ENCODE data around the gene FOXO3.

Gene FOXO3

DNA sequence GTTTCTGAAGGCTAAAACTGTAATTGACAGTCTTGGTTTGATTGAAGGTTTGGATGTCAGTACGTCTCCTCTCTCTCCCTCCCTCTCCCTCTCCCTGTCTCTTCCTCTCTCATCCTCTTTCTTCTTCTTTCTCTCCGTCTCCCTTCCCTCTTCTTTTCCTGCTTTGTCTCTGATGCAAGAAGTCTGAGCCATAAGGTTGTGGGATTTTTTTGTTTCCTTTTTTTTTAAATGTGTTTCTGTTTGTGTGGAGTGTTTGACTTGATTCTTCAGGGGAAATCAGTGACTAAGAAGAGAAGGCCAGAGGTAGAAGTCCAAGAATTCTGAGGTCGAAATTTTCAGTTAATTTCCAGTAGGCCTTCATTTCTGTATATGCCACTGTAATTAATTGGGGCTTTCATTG lies 111.9 kb downstream of the FOXO3 start:
- no peak for DNase-seq (ENCODE audit: low read depth)
- TF ChIP-seq MYC (IDR thresholded peaks at IDR 0.05; ENCODE audit: low read depth, low read length), result no peak
- TF ChIP-seq, protein P1, sequence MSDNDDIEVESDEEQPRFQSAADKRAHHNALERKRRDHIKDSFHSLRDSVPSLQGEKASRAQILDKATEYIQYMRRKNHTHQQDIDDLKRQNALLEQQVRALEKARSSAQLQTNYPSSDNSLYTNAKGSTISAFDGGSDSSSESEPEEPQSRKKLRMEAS (IDR thresholded peaks at IDR 0.05; ENCODE audit: low read depth, low read length), result no peak
- TF ChIP-seq, protein P2, sequence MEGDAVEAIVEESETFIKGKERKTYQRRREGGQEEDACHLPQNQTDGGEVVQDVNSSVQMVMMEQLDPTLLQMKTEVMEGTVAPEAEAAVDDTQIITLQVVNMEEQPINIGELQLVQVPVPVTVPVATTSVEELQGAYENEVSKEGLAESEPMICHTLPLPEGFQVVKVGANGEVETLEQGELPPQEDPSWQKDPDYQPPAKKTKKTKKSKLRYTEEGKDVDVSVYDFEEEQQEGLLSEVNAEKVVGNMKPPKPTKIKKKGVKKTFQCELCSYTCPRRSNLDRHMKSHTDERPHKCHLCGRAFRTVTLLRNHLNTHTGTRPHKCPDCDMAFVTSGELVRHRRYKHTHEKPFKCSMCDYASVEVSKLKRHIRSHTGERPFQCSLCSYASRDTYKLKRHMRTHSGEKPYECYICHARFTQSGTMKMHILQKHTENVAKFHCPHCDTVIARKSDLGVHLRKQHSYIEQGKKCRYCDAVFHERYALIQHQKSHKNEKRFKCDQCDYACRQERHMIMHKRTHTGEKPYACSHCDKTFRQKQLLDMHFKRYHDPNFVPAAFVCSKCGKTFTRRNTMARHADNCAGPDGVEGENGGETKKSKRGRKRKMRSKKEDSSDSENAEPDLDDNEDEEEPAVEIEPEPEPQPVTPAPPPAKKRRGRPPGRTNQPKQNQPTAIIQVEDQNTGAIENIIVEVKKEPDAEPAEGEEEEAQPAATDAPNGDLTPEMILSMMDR (IDR thresholded peaks at IDR 0.05; ENCODE audit: low read depth, low read length), result no peak
- TF ChIP-seq POLR2A (IDR thresholded peaks at IDR 0.05; ENCODE audit: extremely low read depth, insufficient read length), result no peak
- no peak overlapping the region for H3K4me3 ChIP-seq (ENCODE audit: low read depth, low read length)

DNA sequence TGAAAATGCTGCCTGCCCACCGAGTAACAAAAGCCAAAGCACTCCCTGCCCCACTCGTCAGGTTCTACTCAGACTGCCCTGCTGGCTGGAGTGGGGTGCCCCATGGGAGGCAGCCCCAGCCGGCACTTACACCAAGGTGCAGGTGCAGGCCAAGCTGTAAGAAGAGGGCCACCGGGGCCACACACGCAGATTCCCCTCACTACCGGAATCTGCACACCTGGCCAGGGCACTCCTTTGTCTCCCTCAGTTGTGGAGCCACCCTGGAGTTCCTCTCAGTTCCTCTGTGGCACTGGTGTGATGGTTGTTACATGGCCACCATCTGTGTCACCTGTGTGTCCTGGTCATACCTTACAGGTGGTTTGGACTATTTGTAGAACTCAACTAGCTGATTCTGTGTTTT lies 112.4 kb downstream of the FOXO3 start:
- DNase-seq (ENCODE audit: low read depth), result no peak
- no peak overlapping the region for H3K4me3 ChIP-seq (ENCODE audit: low read depth, low read length)

DNA sequence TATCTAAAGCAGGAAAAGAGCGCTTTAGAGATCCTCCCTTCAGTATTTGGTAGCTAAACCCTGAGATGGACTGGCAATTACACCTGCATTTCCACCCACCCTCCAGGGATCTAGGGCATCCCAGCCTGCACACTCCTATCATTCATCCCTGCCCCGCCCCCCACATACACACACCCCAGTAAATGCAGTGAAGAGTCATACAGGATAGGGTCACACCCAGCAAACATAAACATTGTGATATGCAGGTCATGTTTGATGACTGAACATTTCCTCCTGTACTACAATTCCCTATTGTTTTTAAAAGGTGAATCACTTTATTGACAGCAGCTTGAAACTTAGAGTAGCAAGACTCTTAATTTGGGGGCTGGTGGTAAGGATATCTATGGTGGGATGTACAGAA lies 112.9 kb downstream of the FOXO3 start:
- DNase-seq (ENCODE audit: low read depth), result no peak
- no peak overlapping the region for H3K4me3 ChIP-seq (ENCODE audit: low read depth, low read length)
- TF ChIP-seq, protein P1 (IDR thresholded peaks at IDR 0.05; ENCODE audit: low read depth, low read length), result no peak
- TF ChIP-seq, protein P2 (IDR thresholded peaks at IDR 0.05; ENCODE audit: low read depth, low read length), result no peak
- TF ChIP-seq MYC (IDR thresholded peaks at IDR 0.05; ENCODE audit: low read depth, low read length), result no peak
- TF ChIP-seq POLR2A (IDR thresholded peaks at IDR 0.05; ENCODE audit: extremely low read depth, insufficient read length), result no peak

More for the DNA sequence above, 112.4 kb downstream of the FOXO3 start:
- TF ChIP-seq, protein P1 (IDR thresholded peaks at IDR 0.05; ENCODE audit: low read depth, low read length), result no peak
- TF ChIP-seq, protein P2 (IDR thresholded peaks at IDR 0.05; ENCODE audit: low read depth, low read length), result no peak
- TF ChIP-seq POLR2A (IDR thresholded peaks at IDR 0.05; ENCODE audit: extremely low read depth, insufficient read length), result no peak

DNA sequence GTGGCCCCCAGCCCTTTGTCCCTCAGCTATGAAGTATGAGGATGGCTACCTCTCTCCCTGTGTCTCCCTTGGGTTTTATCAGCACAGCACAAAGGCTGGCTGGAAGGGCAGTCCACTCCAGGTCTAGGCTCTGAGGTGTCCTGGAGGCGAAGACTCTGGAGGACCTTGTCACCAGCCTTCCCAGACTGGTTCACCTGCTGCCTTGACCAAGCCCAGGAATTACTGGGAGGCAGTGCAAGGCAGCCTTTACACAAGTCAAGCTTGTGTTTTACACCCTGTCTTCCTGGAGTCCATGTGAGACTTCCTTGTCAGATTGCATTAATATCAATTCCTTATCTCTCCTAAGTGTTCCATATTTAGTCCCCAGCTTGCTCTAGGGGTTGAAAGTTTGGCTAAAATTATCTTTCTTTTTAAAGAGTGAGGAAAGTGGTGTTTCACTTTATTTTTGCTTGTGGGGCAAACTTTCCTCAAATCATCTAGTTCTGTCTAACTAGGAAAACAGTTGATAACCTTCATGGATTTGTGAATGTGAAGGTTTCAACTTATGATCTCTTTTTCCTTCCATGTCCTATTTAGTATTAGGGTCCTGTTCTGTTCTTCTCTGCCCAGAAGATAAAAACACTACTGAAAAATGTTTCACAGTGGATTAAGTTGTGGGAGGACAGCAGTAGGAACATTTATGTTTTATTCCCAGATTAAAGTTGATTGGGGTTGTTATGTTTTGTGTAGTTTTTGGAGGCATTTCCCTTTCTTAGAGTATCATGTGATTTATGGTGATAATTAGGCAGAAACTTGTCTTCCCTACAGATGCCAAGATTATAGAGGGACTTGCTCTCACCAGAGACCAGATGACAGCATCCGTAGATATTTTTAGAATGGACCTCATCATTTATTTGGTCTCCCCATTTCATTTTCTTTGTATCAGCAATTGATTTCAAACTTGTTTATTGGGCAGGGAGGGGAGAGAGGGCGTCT lies 114.8 kb downstream of the FOXO3 start:
- H3K4me3 ChIP-seq (ENCODE audit: low read depth, low read length), result no peak overlapping the region
- no peak for DNase-seq (ENCODE audit: low read depth)
- TF ChIP-seq, protein P2 (IDR thresholded peaks at IDR 0.05; ENCODE audit: low read depth, low read length), result no peak
- TF ChIP-seq, protein P1 (IDR thresholded peaks at IDR 0.05; ENCODE audit: low read depth, low read length), result no peak
- no peak for TF ChIP-seq MYC (IDR thresholded peaks at IDR 0.05; ENCODE audit: low read depth, low read length)

DNA sequence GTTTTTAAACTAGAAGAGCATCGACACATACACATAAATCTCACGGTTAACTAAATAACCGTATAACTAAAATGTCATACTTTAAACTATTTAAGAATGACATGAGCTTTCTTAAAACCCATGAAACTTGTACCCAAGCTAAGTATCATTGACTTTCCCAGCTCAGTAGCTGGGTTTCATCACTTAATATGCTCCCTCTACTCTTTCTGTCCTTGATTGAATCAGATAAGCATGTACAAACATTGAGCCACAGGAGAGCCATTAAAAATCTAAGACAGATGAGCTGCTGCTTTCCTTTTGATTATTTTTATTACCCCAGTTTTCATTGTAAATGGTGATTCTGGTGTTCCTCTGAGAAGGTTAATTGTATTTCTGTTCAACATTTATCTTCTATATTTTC lies 115.8 kb downstream of the FOXO3 start:
- no peak overlapping the region for H3K4me3 ChIP-seq (ENCODE audit: low read depth, low read length)
- TF ChIP-seq POLR2A (IDR thresholded peaks at IDR 0.05; ENCODE audit: extremely low read depth, insufficient read length) (no peak), MYC (IDR thresholded peaks at IDR 0.05; ENCODE audit: low read depth, low read length) (no peak)
- TF ChIP-seq, protein P2 (IDR thresholded peaks at IDR 0.05; ENCODE audit: low read depth, low read length), result no peak
- TF ChIP-seq, protein P1 (IDR thresholded peaks at IDR 0.05; ENCODE audit: low read depth, low read length), result no peak
- no peak for DNase-seq (ENCODE audit: low read depth)

All from NB4 (cell line).